Activated CD8-positive, alpha-beta memory T cell treated with anti-CD3 and anti-CD28 coated beads for 1 hour (primary cell): Measurements from ENCODE around the gene LHX6.

Experiments
- DNase-seq, 2 donors: peaks; one replicate each; pipeline ENCODE4 v3.0.0-alpha.2; 2020; ENCODE audit warnings: low read depth in 1 of 2; ENCODE audit errors: extremely low read depth in 1 of 2

LHX6 gene

GRCh38 chr9:122192914-122193525 lies 35.7 kb downstream of the LHX6 start:
- DNase-seq, result no peak

GRCh38 chr9:122192261-122192875 lies 36.4 kb downstream of the LHX6 start:
- no peak for DNase-seq

- no peak for DNase-seq
Measured at GRCh38 chr9:122191584-122191983, 37.2 kb downstream of the LHX6 start.

GRCh38 chr9:122190597-122191381 lies 38.0 kb downstream of the LHX6 start:
- DNase-seq, result no peak

GRCh38 chr9:122188369-122188768 lies 40.4 kb downstream of the LHX6 start:
- DNase-seq, result no peak

- DNase-seq, result no peak
Measured at GRCh38 chr9:122186777-122187470, 41.8 kb downstream of the LHX6 start.

GRCh38 chr9:122186301-122186700 lies 42.5 kb downstream of the LHX6 start:
- no peak for DNase-seq

GRCh38 chr9:122184551-122184950 lies 44.2 kb downstream of the LHX6 start:
- DNase-seq, result no peak

- no peak for DNase-seq
Measured at GRCh38 chr9:122183501-122183900, 45.3 kb downstream of the LHX6 start.

- no peak for DNase-seq
Measured at GRCh38 chr9:122180633-122181032, 48.1 kb downstream of the LHX6 start.

GRCh38 chr9:122179690-122180074 lies 49.1 kb downstream of the LHX6 start:
- no peak for DNase-seq

GRCh38 chr9:122179054-122179689 lies 49.6 kb downstream of the LHX6 start:
- DNase-seq, result no peak

- no peak for DNase-seq
Measured at GRCh38 chr9:122176916-122177315, 51.8 kb downstream of the LHX6 start.

GRCh38 chr9:122173670-122174069 lies 55.1 kb downstream of the LHX6 start:
- no peak for DNase-seq

GRCh38 chr9:122172131-122172530 lies 56.6 kb downstream of the LHX6 start:
- no peak for DNase-seq

GRCh38 chr9:122168356-122168755 lies 60.4 kb downstream of the LHX6 start:
- no peak for DNase-seq

- DNase-seq, result no peak
Measured at GRCh38 chr9:122164286-122164685, 64.5 kb downstream of the LHX6 start.

- no peak for DNase-seq
Measured at GRCh38 chr9:122162415-122162814, 66.3 kb downstream of the LHX6 start.

GRCh38 chr9:122159925-122160246 lies 68.9 kb downstream of the LHX6 start:
- DNase-seq, result no peak

GRCh38 chr9:122159026-122159924 lies 69.5 kb downstream of the LHX6 start, which contains the start of the genes MORN5 and NDUFA8:
Gene MORN5 (plus strand): TSS chr9:122159908. CDS start chr9:122159973, 65 bp downstream.
Gene NDUFA8 (minus strand): TSS chr9:122159779. CDS start chr9:122159677, 102 bp downstream.
- DNase-seq, result peak; percentile 89 to 92
